SK-N-SH treated with all-trans-retinoic acid at 6 μM for 48 hours (cell line): Measurements from ENCODE around the gene GAPDHS.

Experiments used
- ARNTL ChIP-seq: fragments of 450-650 bp; formaldehyde crosslinking; IDR thresholded peaks from 2 replicates; pipeline ENCODE4 v1.5.0; 2020; ENCODE audit warnings: low read depth, mild to moderate bottlenecking, moderate library complexity, borderline replicate concordance
- BACH2 ChIP-seq: fragments of 250-450 bp; sonication (Bioruptor Pico); IDR thresholded peaks from 2 replicates; pipeline ENCODE4 v1.9.0; 2021; ENCODE audit warnings: mild to moderate bottlenecking, borderline replicate concordance
- CSDC2 ChIP-seq: fragments of 250-450 bp; sonication (Bioruptor Pico); IDR thresholded peaks from 2 replicates; pipeline ENCODE4 v1.5.0; 2020; ENCODE audit warnings: mild to moderate bottlenecking, moderate library complexity
- RARB ChIP-seq: fragments of 250-450 bp; sonication (Bioruptor Pico); IDR thresholded peaks from 2 replicates; pipeline ENCODE4 v1.8.0; 2021; ENCODE audit warnings: mild to moderate bottlenecking, moderate library complexity
- TCF4 ChIP-seq: fragments of 250-450 bp; sonication (Bioruptor Pico); IDR thresholded peaks from 2 replicates; pipeline ENCODE4 v1.8.0; 2021; ENCODE audit warnings: mild to moderate bottlenecking, moderate library complexity, borderline replicate concordance
- ZC3H10 ChIP-seq: fragments of 250-450 bp; sonication (Bioruptor Pico); IDR thresholded peaks from 2 replicates; pipeline ENCODE4 v1.5.1; 2021; ENCODE audit warnings: mild to moderate bottlenecking, moderate library complexity
- ZFP3 ChIP-seq: fragments of 250-450 bp; sonication (Bioruptor Pico); IDR thresholded peaks from 2 replicates; pipeline ENCODE4 v1.5.0; 2020; ENCODE audit warnings: mild to moderate bottlenecking, moderate library complexity
- ZFP30 ChIP-seq: fragments of 450-650 bp; formaldehyde crosslinking; IDR thresholded peaks from 2 replicates; pipeline ENCODE4 v1.5.0; 2022; ENCODE audit warnings: mild to moderate bottlenecking, moderate library complexity
- ZNF565 ChIP-seq: fragments of 450-650 bp; formaldehyde crosslinking; conservative IDR thresholded peaks from 2 replicates; pipeline ENCODE4 v1.5.0; 2020; ENCODE audit warnings: low read depth, mild to moderate bottlenecking, moderate library complexity
- ZNF70 ChIP-seq: fragments of 450-650 bp; formaldehyde crosslinking; IDR thresholded peaks from 2 replicates; pipeline ENCODE4 v1.5.0; 2020; ENCODE audit warnings: mild to moderate bottlenecking, moderate library complexity
- TF ChIP-seq, protein P1 (sequence below): fragments of 250-450 bp; sonication (Bioruptor Pico); IDR thresholded peaks from 2 replicates; pipeline ENCODE4 v1.5.1; 2020; ENCODE audit warnings: low read depth, mild to moderate bottlenecking, moderate library complexity
- TF ChIP-seq, protein P2 (sequence below): fragments of 250-450 bp; sonication (Bioruptor Pico); IDR thresholded peaks from 2 replicates; pipeline ENCODE4 v1.8.0; 2020; ENCODE audit warnings: mild to moderate bottlenecking, moderate library complexity, borderline replicate concordance
- TF ChIP-seq, protein P3 (sequence below): fragments of 250-450 bp; sonication (Bioruptor Pico); IDR thresholded peaks from 2 replicates; pipeline ENCODE4 v1.5.1; 2021; ENCODE audit warnings: mild to moderate bottlenecking, moderate library complexity
- TF ChIP-seq, protein P4 (sequence below): fragments of 250-450 bp; sonication (Bioruptor Pico); IDR thresholded peaks from 2 replicates; pipeline ENCODE4 v1.5.0; 2020; ENCODE audit warnings: mild to moderate bottlenecking, moderate library complexity

DNA sequence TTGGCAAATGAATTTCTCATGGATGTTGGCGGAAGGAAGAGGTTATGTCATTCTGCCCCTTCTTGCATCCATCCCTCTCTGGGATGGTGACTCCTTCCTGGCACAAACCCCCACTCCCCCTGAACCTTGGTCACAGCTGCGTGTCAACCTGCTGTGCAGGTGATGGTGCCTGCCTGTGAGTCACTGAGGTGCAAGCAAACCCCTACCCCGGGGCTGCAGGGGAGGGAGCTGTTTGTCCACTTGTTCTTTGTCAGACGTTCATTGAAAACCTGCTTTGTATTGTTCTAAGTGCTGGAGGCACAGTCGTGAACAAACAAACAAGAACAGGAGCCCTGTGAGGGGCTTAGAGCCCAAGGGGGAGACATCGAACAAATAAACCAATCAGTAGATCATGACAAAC lies 2.0 kb upstream of the GAPDHS start:
- TF ChIP-seq ZFP3 (CRISPR knock-in tag) (no peak), ZFP30 (CRISPR knock-in tag) (no peak), RARB (no peak), ZNF70 (CRISPR knock-in tag) (no peak), TCF4 (CRISPR knock-in tag) (no peak), ARNTL (CRISPR knock-in tag) (no peak), BACH2 (CRISPR knock-in tag) (no peak), ZC3H10 (no peak), ZNF565 (CRISPR knock-in tag) (no peak), CSDC2 (CRISPR knock-in tag) (no peak)
- TF ChIP-seq, protein P1, sequence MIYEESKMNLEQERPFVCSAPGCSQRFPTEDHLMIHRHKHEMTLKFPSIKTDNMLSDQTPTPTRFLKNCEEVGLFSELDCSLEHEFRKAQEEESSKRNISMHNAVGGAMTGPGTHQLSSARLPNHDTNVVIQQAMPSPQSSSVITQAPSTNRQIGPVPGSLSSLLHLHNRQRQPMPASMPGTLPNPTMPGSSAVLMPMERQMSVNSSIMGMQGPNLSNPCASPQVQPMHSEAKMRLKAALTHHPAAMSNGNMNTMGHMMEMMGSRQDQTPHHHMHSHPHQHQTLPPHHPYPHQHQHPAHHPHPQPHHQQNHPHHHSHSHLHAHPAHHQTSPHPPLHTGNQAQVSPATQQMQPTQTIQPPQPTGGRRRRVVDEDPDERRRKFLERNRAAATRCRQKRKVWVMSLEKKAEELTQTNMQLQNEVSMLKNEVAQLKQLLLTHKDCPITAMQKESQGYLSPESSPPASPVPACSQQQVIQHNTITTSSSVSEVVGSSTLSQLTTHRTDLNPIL = no peak
- TF ChIP-seq, protein P2, sequence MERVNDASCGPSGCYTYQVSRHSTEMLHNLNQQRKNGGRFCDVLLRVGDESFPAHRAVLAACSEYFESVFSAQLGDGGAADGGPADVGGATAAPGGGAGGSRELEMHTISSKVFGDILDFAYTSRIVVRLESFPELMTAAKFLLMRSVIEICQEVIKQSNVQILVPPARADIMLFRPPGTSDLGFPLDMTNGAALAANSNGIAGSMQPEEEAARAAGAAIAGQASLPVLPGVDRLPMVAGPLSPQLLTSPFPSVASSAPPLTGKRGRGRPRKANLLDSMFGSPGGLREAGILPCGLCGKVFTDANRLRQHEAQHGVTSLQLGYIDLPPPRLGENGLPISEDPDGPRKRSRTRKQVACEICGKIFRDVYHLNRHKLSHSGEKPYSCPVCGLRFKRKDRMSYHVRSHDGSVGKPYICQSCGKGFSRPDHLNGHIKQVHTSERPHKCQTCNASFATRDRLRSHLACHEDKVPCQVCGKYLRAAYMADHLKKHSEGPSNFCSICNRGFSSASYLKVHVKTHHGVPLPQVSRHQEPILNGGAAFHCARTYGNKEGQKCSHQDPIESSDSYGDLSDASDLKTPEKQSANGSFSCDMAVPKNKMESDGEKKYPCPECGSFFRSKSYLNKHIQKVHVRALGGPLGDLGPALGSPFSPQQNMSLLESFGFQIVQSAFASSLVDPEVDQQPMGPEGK (CRISPR knock-in tag) = no peak
- TF ChIP-seq, protein P3, sequence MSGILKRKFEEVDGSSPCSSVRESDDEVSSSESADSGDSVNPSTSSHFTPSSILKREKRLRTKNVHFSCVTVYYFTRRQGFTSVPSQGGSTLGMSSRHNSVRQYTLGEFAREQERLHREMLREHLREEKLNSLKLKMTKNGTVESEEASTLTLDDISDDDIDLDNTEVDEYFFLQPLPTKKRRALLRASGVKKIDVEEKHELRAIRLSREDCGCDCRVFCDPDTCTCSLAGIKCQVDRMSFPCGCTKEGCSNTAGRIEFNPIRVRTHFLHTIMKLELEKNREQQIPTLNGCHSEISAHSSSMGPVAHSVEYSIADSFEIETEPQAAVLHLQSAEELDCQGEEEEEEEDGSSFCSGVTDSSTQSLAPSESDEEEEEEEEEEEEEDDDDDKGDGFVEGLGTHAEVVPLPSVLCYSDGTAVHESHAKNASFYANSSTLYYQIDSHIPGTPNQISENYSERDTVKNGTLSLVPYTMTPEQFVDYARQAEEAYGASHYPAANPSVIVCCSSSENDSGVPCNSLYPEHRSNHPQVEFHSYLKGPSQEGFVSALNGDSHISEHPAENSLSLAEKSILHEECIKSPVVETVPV (CRISPR knock-in tag) = no peak
- TF ChIP-seq, protein P4, sequence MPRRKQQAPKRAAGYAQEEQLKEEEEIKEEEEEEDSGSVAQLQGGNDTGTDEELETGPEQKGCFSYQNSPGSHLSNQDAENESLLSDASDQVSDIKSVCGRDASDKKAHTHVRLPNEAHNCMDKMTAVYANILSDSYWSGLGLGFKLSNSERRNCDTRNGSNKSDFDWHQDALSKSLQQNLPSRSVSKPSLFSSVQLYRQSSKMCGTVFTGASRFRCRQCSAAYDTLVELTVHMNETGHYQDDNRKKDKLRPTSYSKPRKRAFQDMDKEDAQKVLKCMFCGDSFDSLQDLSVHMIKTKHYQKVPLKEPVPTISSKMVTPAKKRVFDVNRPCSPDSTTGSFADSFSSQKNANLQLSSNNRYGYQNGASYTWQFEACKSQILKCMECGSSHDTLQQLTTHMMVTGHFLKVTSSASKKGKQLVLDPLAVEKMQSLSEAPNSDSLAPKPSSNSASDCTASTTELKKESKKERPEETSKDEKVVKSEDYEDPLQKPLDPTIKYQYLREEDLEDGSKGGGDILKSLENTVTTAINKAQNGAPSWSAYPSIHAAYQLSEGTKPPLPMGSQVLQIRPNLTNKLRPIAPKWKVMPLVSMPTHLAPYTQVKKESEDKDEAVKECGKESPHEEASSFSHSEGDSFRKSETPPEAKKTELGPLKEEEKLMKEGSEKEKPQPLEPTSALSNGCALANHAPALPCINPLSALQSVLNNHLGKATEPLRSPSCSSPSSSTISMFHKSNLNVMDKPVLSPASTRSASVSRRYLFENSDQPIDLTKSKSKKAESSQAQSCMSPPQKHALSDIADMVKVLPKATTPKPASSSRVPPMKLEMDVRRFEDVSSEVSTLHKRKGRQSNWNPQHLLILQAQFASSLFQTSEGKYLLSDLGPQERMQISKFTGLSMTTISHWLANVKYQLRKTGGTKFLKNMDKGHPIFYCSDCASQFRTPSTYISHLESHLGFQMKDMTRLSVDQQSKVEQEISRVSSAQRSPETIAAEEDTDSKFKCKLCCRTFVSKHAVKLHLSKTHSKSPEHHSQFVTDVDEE (CRISPR knock-in tag) = no peak
